Breast epithelium (tissue), 3 donors: ENCODE data around the gene TNFAIP8L3.

ENCODE experiments used
- CTCF ChIP-seq, 3 donors: fragments of 450-650 bp; IDR thresholded peaks; one replicate each; pipeline ENCODE4 v1.5.1; 2016 to 2017; ENCODE audit warnings: antibody characterized with exemption in 3 of 3, mild to moderate bottlenecking in 3 of 3, moderate library complexity in 3 of 3
- POLR2A ChIP-seq: fragments of 450-650 bp; IDR thresholded peaks from one replicate; pipeline ENCODE4 v1.6.1; 2016; ENCODE audit warnings: antibody characterized with exemption, mild to moderate bottlenecking, moderate library complexity

DNA sequence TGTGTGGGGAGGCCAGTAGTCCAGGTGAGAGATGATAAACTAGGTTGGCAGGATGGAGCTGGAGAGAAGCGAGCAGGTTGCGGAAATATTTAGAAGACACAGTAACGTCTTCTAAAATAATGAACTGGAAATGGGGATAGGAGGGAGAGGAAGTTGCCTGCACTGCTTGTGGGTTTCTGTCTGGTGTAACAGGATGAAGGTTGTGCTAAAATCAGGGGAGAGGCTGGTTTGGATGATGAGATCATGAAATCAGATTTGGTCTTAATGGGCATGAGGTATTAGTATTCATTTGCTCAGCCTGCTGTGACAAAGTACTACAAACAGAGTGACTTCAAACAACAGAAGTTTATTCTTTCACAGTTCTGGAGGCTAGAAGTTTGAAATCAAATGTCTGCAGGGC lies 32.1 kb upstream of the TNFAIP8L3 start:
- TF ChIP-seq CTCF (IDR thresholded peaks at IDR 0.05) (no peak), POLR2A (no peak)
